ENCODE results near the gene TMEM40. TPM values are rescaled to one million over a fixed set of nuclear protein-coding genes. Genes with fewer than 3 reads are reported as not detected.

TMEM40 gene
- total RNA-seq, 1 donor: not detected

GRCh38 chr3:12695112-12695511, 63.9 kb downstream of the TMEM40 start:
- no peaks in the 10 kb centered on the region for H3K27me3 ChIP-seq (ENCODE audit: insufficient read depth, low read length)
- H3K4me2 ChIP-seq (ENCODE audit: insufficient read depth, low read length): no peak overlapping the region
- H2AFZ ChIP-seq (ENCODE audit: low read length): no peak overlapping the region
- no peaks in the 10 kb centered on the region for H3K4me1 ChIP-seq (ENCODE audit: insufficient read depth, low read length)
- H3K27ac ChIP-seq (ENCODE audit: low read depth, low read length): no peak overlapping the region
- no peak overlapping the region for H3K4me3 ChIP-seq (ENCODE audit: insufficient read depth, low read length)
- no peak for DNase-seq (ENCODE audit: insufficient read length, low spot score, missing footprints)
- H3K79me2 ChIP-seq (ENCODE audit: insufficient read depth, low read length): no peaks in the 10 kb centered on the region
- no peaks in the 10 kb centered on the region for H3K36me3 ChIP-seq (ENCODE audit: insufficient read depth, low read length)
- TF ChIP-seq, protein P1, sequence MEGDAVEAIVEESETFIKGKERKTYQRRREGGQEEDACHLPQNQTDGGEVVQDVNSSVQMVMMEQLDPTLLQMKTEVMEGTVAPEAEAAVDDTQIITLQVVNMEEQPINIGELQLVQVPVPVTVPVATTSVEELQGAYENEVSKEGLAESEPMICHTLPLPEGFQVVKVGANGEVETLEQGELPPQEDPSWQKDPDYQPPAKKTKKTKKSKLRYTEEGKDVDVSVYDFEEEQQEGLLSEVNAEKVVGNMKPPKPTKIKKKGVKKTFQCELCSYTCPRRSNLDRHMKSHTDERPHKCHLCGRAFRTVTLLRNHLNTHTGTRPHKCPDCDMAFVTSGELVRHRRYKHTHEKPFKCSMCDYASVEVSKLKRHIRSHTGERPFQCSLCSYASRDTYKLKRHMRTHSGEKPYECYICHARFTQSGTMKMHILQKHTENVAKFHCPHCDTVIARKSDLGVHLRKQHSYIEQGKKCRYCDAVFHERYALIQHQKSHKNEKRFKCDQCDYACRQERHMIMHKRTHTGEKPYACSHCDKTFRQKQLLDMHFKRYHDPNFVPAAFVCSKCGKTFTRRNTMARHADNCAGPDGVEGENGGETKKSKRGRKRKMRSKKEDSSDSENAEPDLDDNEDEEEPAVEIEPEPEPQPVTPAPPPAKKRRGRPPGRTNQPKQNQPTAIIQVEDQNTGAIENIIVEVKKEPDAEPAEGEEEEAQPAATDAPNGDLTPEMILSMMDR (IDR thresholded peaks at IDR 0.05; ENCODE audit: extremely low read depth, low read depth, low read length): no peak
- no peaks in the 10 kb centered on the region for H3K9me3 ChIP-seq (ENCODE audit: low read depth, low read length)
- no peaks in the 10 kb centered on the region for H4K20me1 ChIP-seq (ENCODE audit: insufficient read depth, low read length)

DNA sequence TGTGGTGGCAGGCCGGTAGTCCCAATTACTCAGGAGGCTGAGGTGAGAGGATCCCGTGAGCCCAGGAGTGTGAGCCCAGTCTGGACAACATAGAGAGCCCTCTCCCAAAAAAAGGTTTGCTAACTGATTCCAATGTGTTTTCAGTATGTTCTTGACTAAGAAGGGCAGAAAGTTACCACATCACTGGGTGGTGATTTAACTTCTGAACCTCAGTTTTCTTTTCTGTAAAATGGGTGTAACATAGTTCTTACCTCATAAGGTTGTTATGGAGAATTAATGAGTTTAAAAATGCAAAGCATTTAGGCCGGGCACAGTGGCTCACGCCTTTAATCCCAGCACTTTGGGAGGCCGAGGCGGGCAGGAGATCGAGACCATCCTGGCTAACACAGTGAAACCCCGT, 66.6 kb downstream of the TMEM40 start:
- no peaks in the 10 kb centered on the region for H3K4me1 ChIP-seq (ENCODE audit: insufficient read depth, low read length)
- no peaks in the 10 kb centered on the region for H3K9me3 ChIP-seq (ENCODE audit: low read depth, low read length)
- no peaks in the 10 kb centered on the region for H3K27me3 ChIP-seq (ENCODE audit: insufficient read depth, low read length)
- no peak overlapping the region for H3K4me3 ChIP-seq (ENCODE audit: insufficient read depth, low read length)
- H3K36me3 ChIP-seq (ENCODE audit: insufficient read depth, low read length): no peaks in the 10 kb centered on the region
- no peak overlapping the region for H3K4me2 ChIP-seq (ENCODE audit: insufficient read depth, low read length)
- no peaks in the 10 kb centered on the region for H4K20me1 ChIP-seq (ENCODE audit: insufficient read depth, low read length)
- H3K27ac ChIP-seq (ENCODE audit: low read depth, low read length): no peak overlapping the region
- H3K79me2 ChIP-seq (ENCODE audit: insufficient read depth, low read length): no peaks in the 10 kb centered on the region
- H2AFZ ChIP-seq (ENCODE audit: low read length): no peak overlapping the region
- DNase-seq (ENCODE audit: insufficient read length, low spot score, missing footprints): no peak
- TF ChIP-seq, protein P1 (IDR thresholded peaks at IDR 0.05; ENCODE audit: extremely low read depth, low read depth, low read length): no peak

GRCh38 chr3:12689997-12690711, 68.9 kb downstream of the TMEM40 start:
- no peak overlapping the region for H3K4me2 ChIP-seq (ENCODE audit: insufficient read depth, low read length)
- H4K20me1 ChIP-seq (ENCODE audit: insufficient read depth, low read length): no peaks in the 10 kb centered on the region
- H3K4me3 ChIP-seq (ENCODE audit: insufficient read depth, low read length): no peak overlapping the region
- H2AFZ ChIP-seq (ENCODE audit: low read length): no peak overlapping the region
- no peak for DNase-seq (ENCODE audit: insufficient read length, low spot score, missing footprints)
- TF ChIP-seq, protein P1 (IDR thresholded peaks at IDR 0.05; ENCODE audit: extremely low read depth, low read depth, low read length): no peak
- no peaks in the 10 kb centered on the region for H3K79me2 ChIP-seq (ENCODE audit: insufficient read depth, low read length)
- H3K4me1 ChIP-seq (ENCODE audit: insufficient read depth, low read length): no peaks in the 10 kb centered on the region
- no peak overlapping the region for H3K27ac ChIP-seq (ENCODE audit: low read depth, low read length)
- H3K27me3 ChIP-seq (ENCODE audit: insufficient read depth, low read length): no peaks in the 10 kb centered on the region
- no peaks in the 10 kb centered on the region for H3K36me3 ChIP-seq (ENCODE audit: insufficient read depth, low read length)
- H3K9me3 ChIP-seq (ENCODE audit: low read depth, low read length): no peaks in the 10 kb centered on the region

DNA sequence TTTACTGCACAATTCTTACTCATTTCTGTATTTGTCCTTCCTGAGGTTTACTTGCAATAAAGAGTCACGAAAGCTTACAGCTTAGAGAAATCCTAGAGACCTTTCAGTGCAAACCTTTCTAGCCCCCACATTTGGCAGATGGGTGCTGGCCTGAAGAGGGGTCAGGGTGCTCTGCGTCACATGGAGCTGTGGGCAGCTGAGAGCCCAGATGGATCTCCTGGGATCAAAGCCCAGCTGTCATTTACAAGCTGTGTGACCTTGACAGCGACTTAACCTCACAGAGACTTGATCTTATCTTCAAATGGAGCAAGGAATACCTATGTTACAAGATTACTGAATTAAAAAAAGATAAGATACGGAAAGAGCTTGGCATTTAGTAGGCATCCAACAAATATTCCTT, 71.1 kb downstream of the TMEM40 start:
- no peaks in the 10 kb centered on the region for H3K79me2 ChIP-seq (ENCODE audit: insufficient read depth, low read length)
- no peaks in the 10 kb centered on the region for H3K27me3 ChIP-seq (ENCODE audit: insufficient read depth, low read length)
- DNase-seq (ENCODE audit: insufficient read length, low spot score, missing footprints): no peak
- no peaks in the 10 kb centered on the region for H3K9me3 ChIP-seq (ENCODE audit: low read depth, low read length)
- no peaks in the 10 kb centered on the region for H3K4me1 ChIP-seq (ENCODE audit: insufficient read depth, low read length)
- H3K36me3 ChIP-seq (ENCODE audit: insufficient read depth, low read length): no peaks in the 10 kb centered on the region
- H3K27ac ChIP-seq (ENCODE audit: low read depth, low read length): no peak overlapping the region
- TF ChIP-seq, protein P1 (IDR thresholded peaks at IDR 0.05; ENCODE audit: extremely low read depth, low read depth, low read length): no peak
- no peak overlapping the region for H3K4me3 ChIP-seq (ENCODE audit: insufficient read depth, low read length)
- H4K20me1 ChIP-seq (ENCODE audit: insufficient read depth, low read length): no peaks in the 10 kb centered on the region
- H2AFZ ChIP-seq (ENCODE audit: low read length): no peak overlapping the region
- H3K4me2 ChIP-seq (ENCODE audit: insufficient read depth, low read length): no peak overlapping the region

Measured in osteoblast (primary cell).